HL-60 (cell line): ENCODE results near the gene SLC7A6.

Source experiments
- DNase-seq, 2 experiments: peaks; one replicate each; pipeline ENCODE4 v3.0.0-alpha.2; 2010 to 2020; ENCODE audit warnings: low read depth in 1 of 2, low spot score in 1 of 2
- H3K27ac ChIP-seq: fragments of 250-450 bp; sonication (Bioruptor Pico); replicated peaks from 2 replicates; pipeline ENCODE4 v1.5.1; 2020; ENCODE audit warnings: mild to moderate bottlenecking, moderate library complexity
- H3K27me3 ChIP-seq: fragments of 250-450 bp; sonication (Bioruptor Pico); 2 replicates; pipeline ENCODE4 v1.5.1; 2021; ENCODE audit warnings: mild to moderate bottlenecking, moderate library complexity; ENCODE audit not compliant: insufficient read depth, poor library complexity, severe bottlenecking
- H3K4me3 ChIP-seq: replicated peaks from 2 replicates; pipeline ENCODE4 v1.5.1; 2011; ENCODE audit warnings: mild to moderate bottlenecking, control low read depth, low read length; ENCODE audit not compliant: insufficient read depth
- GABPA ChIP-seq: IDR thresholded peaks from 2 replicates; pipeline ENCODE4 v1.6.1; 2012; ENCODE audit warnings: low read depth
- POLR2AphosphoS5 ChIP-seq: IDR thresholded peaks from 2 replicates; pipeline ENCODE4 v1.6.1; 2012; ENCODE audit warnings: low read depth
- REST ChIP-seq: IDR thresholded peaks from 2 replicates; pipeline ENCODE4 v1.6.1; 2012; ENCODE audit warnings: low read depth; ENCODE audit not compliant: insufficient replicate concordance
- SPI1 ChIP-seq: IDR thresholded peaks from 2 replicates; pipeline ENCODE4 v1.6.1; 2012; ENCODE audit warnings: low read depth, mild to moderate bottlenecking, borderline replicate concordance
- TF ChIP-seq, protein P1 (sequence below): IDR thresholded peaks from one replicate; pipeline ENCODE4 v1.5.1; 2011; ENCODE audit warnings: low read length, control low read depth, inconsistent platforms; ENCODE audit not compliant: insufficient read depth

SLC7A6 gene

DNA sequence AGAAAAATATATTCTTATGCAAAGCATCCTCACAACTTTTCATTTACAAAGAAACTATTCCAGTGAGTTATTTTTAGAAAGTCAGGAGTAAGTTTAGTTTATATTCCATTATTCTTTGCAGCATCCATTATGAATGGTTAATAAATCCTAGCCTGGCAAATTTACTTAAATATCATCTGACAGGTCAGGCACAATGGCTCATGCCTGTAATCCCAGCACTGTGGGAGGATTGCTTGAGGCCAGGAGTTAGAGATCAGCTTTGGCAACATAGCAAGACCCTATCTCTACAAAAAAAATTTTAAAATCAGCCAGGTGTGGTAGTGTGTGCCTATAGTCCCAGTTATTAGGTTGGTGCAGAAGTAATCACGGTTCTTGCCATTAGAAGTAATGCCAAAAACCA is 41.3 kb upstream of the SLC7A6 start:
- TF ChIP-seq POLR2AphosphoS5: no peak
- TF ChIP-seq SPI1: no peak
- TF ChIP-seq, protein P1, sequence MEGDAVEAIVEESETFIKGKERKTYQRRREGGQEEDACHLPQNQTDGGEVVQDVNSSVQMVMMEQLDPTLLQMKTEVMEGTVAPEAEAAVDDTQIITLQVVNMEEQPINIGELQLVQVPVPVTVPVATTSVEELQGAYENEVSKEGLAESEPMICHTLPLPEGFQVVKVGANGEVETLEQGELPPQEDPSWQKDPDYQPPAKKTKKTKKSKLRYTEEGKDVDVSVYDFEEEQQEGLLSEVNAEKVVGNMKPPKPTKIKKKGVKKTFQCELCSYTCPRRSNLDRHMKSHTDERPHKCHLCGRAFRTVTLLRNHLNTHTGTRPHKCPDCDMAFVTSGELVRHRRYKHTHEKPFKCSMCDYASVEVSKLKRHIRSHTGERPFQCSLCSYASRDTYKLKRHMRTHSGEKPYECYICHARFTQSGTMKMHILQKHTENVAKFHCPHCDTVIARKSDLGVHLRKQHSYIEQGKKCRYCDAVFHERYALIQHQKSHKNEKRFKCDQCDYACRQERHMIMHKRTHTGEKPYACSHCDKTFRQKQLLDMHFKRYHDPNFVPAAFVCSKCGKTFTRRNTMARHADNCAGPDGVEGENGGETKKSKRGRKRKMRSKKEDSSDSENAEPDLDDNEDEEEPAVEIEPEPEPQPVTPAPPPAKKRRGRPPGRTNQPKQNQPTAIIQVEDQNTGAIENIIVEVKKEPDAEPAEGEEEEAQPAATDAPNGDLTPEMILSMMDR: no peak
- no peak for TF ChIP-seq GABPA
- no peak for TF ChIP-seq REST
- no peak for DNase-seq
- no peak overlapping the region for H3K27ac ChIP-seq
- no peaks in the 10 kb centered on the region for H3K27me3 ChIP-seq
- H3K4me3 ChIP-seq: no peak overlapping the region

- Histone ChIP-seq H3K27me3 (no peaks in the 10 kb centered on the region), H3K27ac (no peak overlapping the region), H3K4me3 (no peak overlapping the region)
- no peak for TF ChIP-seq SPI1
- no peak for TF ChIP-seq GABPA
- no peak for TF ChIP-seq POLR2AphosphoS5
- TF ChIP-seq REST: no peak
- TF ChIP-seq, protein P1: no peak
- no peak for DNase-seq
Measured at GRCh38 chr16:68226116-68226515, 38.2 kb upstream of the SLC7A6 start.

DNA sequence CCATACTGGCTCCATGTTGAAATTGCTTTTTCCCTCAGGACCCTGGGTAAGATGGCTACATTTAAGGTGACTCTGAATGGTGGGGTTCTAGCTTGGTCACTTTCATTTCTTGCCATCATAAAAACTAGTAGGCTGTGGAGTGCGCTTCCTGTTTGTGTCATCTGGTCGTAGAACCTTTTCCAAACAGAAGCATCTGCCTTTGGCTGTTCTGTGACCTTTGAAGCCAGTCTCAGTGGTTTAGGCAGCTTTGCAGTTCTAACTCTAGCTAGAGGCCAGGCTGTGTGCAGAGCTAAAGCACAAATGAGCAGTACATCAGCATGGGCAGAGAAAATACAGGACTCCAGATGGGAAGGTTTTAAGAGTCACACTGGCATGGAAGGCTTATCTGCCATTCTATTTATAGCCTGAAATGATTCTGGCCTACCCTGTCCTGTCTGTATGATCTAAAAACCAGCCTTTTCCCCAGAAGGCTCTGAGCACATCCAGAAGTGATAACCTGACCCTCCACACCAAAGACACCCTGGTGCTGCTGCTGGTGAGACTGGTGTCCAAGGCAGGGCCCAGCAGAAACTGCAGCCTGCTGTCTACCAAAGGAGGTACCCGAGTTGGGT is 37.0 kb upstream of the SLC7A6 start:
- Histone ChIP-seq H3K4me3 (no peak overlapping the region), H3K27me3 (no peaks in the 10 kb centered on the region), H3K27ac (no peak overlapping the region)
- no peak for DNase-seq
- TF ChIP-seq, protein P1: no peak
- no peak for TF ChIP-seq REST
- TF ChIP-seq POLR2AphosphoS5: no peak
- no peak for TF ChIP-seq GABPA
- TF ChIP-seq SPI1: no peak
